ENCODE results near the gene PER1. TPM values are rescaled to one million over a fixed set of nuclear protein-coding genes. Genes with fewer than 3 reads are reported as not detected.

PER1 gene
- total RNA-seq, 1 donor from 2014 or later = 75.9 TPM

- no peak overlapping the region for H3K4me3 Mint-ChIP-seq (ENCODE audit: unreplicated experiment)
- peak; percentile 100 for DNase-seq (ENCODE audit: low spot score)
- no peaks in the 10 kb centered on the region for H3K27me3 Mint-ChIP-seq (ENCODE audit: low read depth)
- H3K27ac Mint-ChIP-seq (ENCODE audit: unreplicated experiment) = no peak overlapping the region
- TF ChIP-seq CTCF (IDR thresholded peaks at IDR 0.05) = peak; percentile 34
- H3K36me3 Mint-ChIP-seq (ENCODE audit: low read depth) = peaks cover 4% of the 10 kb centered on the region
- H3K4me1 Mint-ChIP-seq (ENCODE audit: low read depth) = peaks cover 41% of the 10 kb centered on the region
- H3K9me3 Mint-ChIP-seq (ENCODE audit: low read depth) = no peaks in the 10 kb centered on the region
Measured at GRCh38 chr17:8156246-8156992, 4.2 kb upstream of the PER1 start.

- DNase-seq (ENCODE audit: low spot score) = no peak
- Mint-ChIP-seq H3K4me1 (ENCODE audit: low read depth) (peaks cover 37% of the 10 kb centered on the region), H3K27ac (ENCODE audit: unreplicated experiment) (no peak overlapping the region), H3K27me3 (ENCODE audit: low read depth) (no peaks in the 10 kb centered on the region), H3K9me3 (ENCODE audit: low read depth) (no peaks in the 10 kb centered on the region), H3K4me3 (ENCODE audit: unreplicated experiment) (no peak overlapping the region), H3K36me3 (ENCODE audit: low read depth) (peaks cover 4% of the 10 kb centered on the region)
- no peak for TF ChIP-seq CTCF (IDR thresholded peaks at IDR 0.05)
Measured at GRCh38 chr17:8155996-8156245, 3.7 kb upstream of the PER1 start.

- peak; percentile 18 for TF ChIP-seq CTCF (IDR thresholded peaks at IDR 0.05)
- Mint-ChIP-seq H3K9me3 (ENCODE audit: low read depth) (no peaks in the 10 kb centered on the region), H3K27ac (ENCODE audit: unreplicated experiment) (no peak overlapping the region), H3K36me3 (ENCODE audit: low read depth) (peaks cover 4% of the 10 kb centered on the region), H3K4me3 (ENCODE audit: unreplicated experiment) (no peak overlapping the region), H3K4me1 (ENCODE audit: low read depth) (peaks cover 37% of the 10 kb centered on the region), H3K27me3 (ENCODE audit: low read depth) (no peaks in the 10 kb centered on the region)
- no peak for DNase-seq (ENCODE audit: low spot score)
Measured at GRCh38 chr17:8155231-8155995, 3.2 kb upstream of the PER1 start.

GRCh38 chr17:8154608-8155155 lies 2.5 kb upstream of the PER1 start:
- Mint-ChIP-seq H3K36me3 (ENCODE audit: low read depth) (peaks cover 3% of the 10 kb centered on the region), H3K4me3 (ENCODE audit: unreplicated experiment) (no peak overlapping the region), H3K4me1 (ENCODE audit: low read depth) (peaks cover 41% of the 10 kb centered on the region), H3K27me3 (ENCODE audit: low read depth) (no peaks in the 10 kb centered on the region), H3K27ac (ENCODE audit: unreplicated experiment) (no peak overlapping the region), H3K9me3 (ENCODE audit: low read depth) (no peaks in the 10 kb centered on the region)
- TF ChIP-seq CTCF (IDR thresholded peaks at IDR 0.05) = no peak
- no peak for DNase-seq (ENCODE audit: low spot score)

GRCh38 chr17:8153957-8154607 lies 1.9 kb upstream of the PER1 start:
- TF ChIP-seq CTCF (IDR thresholded peaks at IDR 0.05) = no peak
- Mint-ChIP-seq H3K9me3 (ENCODE audit: low read depth) (no peaks in the 10 kb centered on the region), H3K4me1 (ENCODE audit: low read depth) (peaks cover 41% of the 10 kb centered on the region), H3K36me3 (ENCODE audit: low read depth) (peaks cover 7% of the 10 kb centered on the region), H3K4me3 (ENCODE audit: unreplicated experiment) (no peak overlapping the region), H3K27me3 (ENCODE audit: low read depth) (no peaks in the 10 kb centered on the region), H3K27ac (ENCODE audit: unreplicated experiment) (no peak overlapping the region)
- DNase-seq (ENCODE audit: low spot score) = peak; percentile 100
